Iris pigment epithelial cell (primary cell): Measurements from ENCODE around the gene TBX1.

Source experiments
- DNase-seq: peaks from one replicate; pipeline ENCODE4 v3.0.0-alpha.2; 2011; ENCODE audit warnings: low read depth

TBX1 gene

GRCh38 chr22:19815093-19815822 lies 54.7 kb downstream of the TBX1 start:
- no peak for DNase-seq

- DNase-seq = no peak
These were observed 55.3 kb downstream of the TBX1 start for GRCh38 chr22:19815823-19816290.

- DNase-seq = no peak
These were observed 56.0 kb downstream of the TBX1 start for GRCh38 chr22:19816372-19817119.
